ENCODE results near the gene SLC66A3. TPM values are rescaled to one million over a fixed set of nuclear protein-coding genes. Genes with fewer than 3 reads are reported as not detected.

The SLC66A3 gene
- total RNA-seq, 4 donors from 2014 or later, result 2.2 to 67.3 (median 39.8) TPM

DNA sequence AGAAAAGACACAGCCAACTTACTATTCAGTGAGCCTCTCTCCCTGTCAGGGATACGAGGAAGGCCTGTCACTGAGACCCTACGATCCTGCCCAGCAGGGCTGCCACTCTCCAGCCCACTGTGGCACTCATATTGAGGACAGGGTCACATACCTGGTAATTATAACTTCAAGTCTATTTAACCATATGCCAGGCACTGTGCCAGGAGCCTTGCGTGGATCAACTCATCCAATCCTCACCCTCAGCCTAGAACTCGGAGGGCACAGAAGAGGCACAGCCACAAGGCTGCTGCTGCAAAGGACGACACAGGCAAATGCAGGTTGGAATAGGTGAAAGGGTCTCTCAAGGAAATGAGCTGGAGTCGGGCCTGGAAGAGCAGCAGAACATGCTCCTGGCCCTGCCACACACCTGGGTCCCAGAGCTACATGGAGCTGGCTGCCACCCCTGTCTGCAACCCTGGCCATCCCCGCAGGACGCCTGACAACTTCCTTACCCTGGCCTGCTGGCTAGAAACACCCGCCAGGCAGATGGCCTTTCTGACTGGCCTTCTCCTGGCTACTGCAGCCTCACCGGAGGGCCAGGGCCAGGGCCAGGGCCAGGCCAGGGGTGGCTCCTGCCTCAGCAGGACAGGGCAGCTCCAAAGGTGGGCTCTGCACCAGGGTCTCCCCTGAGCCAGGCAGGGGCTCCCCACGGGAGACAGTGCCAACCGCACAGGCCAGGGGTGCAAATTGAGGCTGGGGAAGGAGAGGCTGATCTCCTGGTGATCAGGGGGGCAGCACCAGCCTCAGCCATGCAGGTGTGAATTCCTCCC, 32.1 kb upstream of the SLC66A3 start:
- intact Hi-C loops (cut with DNase I; ENCODE audit: low total_unique reads) (loop anchor here (10.0 kb wide), 1 partner anchor 322 kb away; no protein-coding TSS in a partner anchor), in situ Hi-C loops (cut with MboI; ENCODE audit: low pct_ligation_motif_present in 1 of 4, low pct_unique_long_range_greater_than_20kb in 1 of 4, low sequenced_read_pairs in 3 of 4) (loop anchor here in 2 of 4 donors (5.0 kb wide), 1 partner anchor 286 kb away; no protein-coding TSS in a partner anchor)
- DNase-seq, result no peak
- H3K36me3 ChIP-seq, result no peaks in the 10 kb centered on the region
- H3K27ac ChIP-seq, result no peak overlapping the region
- no peaks in the 10 kb centered on the region for H3K4me1 ChIP-seq
- no peaks in the 10 kb centered on the region for H3K9me3 ChIP-seq
- H3K27me3 ChIP-seq, result no peaks in the 10 kb centered on the region
- H3K4me3 ChIP-seq, result no peak overlapping the region
- TF ChIP-seq, protein P1, sequence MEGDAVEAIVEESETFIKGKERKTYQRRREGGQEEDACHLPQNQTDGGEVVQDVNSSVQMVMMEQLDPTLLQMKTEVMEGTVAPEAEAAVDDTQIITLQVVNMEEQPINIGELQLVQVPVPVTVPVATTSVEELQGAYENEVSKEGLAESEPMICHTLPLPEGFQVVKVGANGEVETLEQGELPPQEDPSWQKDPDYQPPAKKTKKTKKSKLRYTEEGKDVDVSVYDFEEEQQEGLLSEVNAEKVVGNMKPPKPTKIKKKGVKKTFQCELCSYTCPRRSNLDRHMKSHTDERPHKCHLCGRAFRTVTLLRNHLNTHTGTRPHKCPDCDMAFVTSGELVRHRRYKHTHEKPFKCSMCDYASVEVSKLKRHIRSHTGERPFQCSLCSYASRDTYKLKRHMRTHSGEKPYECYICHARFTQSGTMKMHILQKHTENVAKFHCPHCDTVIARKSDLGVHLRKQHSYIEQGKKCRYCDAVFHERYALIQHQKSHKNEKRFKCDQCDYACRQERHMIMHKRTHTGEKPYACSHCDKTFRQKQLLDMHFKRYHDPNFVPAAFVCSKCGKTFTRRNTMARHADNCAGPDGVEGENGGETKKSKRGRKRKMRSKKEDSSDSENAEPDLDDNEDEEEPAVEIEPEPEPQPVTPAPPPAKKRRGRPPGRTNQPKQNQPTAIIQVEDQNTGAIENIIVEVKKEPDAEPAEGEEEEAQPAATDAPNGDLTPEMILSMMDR (IDR thresholded peaks at IDR 0.05), result no peak
- TF ChIP-seq POLR2AphosphoS5 (IDR thresholded peaks at IDR 0.05), result no peak
- no peak for TF ChIP-seq POLR2A (IDR thresholded peaks at IDR 0.05)
- no peak for TF ChIP-seq EP300 (IDR thresholded peaks at IDR 0.05; ENCODE audit: low read depth)
- WGBS, 2 donors (ENCODE audit: low coverage in 1 of 2), result 84% methylated on average over 12 of the region's 12 CpGs; no CpG with 5 or more reads in 1 of the 2 donors

DNA sequence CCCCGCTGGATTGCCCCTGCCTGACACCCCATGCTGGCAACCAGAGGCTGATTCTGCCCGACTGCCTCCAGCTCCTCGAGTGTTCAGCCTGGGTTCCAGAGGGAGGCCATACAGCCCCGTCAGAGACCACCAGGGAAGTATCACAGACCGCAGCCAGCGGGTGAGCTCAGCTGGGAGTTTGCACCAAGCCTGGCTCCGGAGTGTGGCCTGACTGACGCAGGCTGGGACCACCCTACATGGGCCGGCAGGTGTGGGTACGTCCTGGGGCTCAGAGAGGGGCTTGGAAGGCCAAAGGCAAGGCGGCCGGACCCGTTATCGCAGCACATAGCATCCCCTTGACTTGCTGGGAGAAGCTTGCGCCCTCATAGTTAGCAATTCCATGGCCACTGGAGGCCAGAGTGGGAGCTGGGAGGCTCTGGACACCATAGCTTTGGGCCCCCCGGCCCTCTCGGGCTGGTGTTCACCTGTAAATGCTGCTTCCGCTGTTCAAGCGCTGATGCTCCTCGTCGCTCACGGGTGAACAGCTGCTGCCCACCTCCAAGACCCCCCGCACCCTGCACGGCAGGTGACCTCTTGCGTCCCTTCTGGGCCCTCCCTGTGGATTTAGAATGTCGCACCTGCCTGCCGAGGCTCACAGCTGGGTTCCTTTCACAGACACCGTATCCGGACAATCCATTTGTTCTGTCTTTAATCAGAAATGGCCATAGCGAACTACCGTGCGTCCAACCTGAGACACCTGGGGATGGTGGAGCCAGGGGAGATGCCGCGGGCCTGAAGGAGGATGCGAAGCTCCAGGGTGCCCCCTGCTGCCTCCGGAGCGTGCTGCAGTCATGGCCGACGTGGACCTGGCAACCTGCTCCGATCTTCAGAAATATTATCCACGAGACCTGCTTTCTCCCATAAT, 31.2 kb upstream of the SLC66A3 start:
- intact Hi-C loops (cut with DNase I; ENCODE audit: low total_unique reads), result loop anchor here (2.0 to 10.0 kb wide), 2 partner anchors 291 to 321 kb away; no protein-coding TSS in a partner anchor
- Histone ChIP-seq H3K9me3 (no peaks in the 10 kb centered on the region), H3K4me3 (no peak overlapping the region), H3K36me3 (no peaks in the 10 kb centered on the region), H3K27me3 (no peaks in the 10 kb centered on the region), H3K27ac (no peak overlapping the region), H3K4me1 (peaks cover 0 to 2% (median 0%) of the 10 kb centered on the region in 4 donors)
- WGBS, 2 donors (ENCODE audit: low coverage in 1 of 2), result 59% methylated on average over 41 of the region's 41 CpGs; no CpG with 5 or more reads in 1 of the 2 donors
- DNase-seq, result peak; percentile 81
- TF ChIP-seq POLR2AphosphoS5 (IDR thresholded peaks at IDR 0.05) (no peak), POLR2A (IDR thresholded peaks at IDR 0.05) (no peak), EP300 (IDR thresholded peaks at IDR 0.05; ENCODE audit: low read depth) (no peak)
- TF ChIP-seq, protein P1 (IDR thresholded peaks at IDR 0.05), result peak; percentile 69 to 83 (median 79)
- in situ Hi-C loops (cut with MboI; ENCODE audit: low pct_ligation_motif_present in 1 of 4, low pct_unique_long_range_greater_than_20kb in 1 of 4, low sequenced_read_pairs in 3 of 4), result loop anchor here in 2 of 4 donors (5.0 kb wide), 1 partner anchor 287 kb away; no protein-coding TSS in a partner anchor

DNA sequence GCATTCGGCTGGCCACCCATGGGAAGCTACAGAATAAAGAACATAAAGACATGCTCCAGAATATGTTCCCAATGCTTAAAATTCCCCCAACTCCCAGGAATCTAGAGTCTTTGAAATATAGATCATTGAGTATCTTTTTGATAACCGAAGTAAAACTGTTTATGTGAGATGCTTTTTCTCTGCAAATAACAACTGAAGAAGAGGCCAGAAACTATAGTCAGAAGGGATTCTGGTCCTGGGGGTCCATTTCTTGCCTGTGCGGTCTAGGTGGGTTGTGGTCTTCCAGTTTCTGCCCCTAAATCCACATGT, 30.6 kb upstream of the SLC66A3 start:
- TF ChIP-seq, protein P1 (IDR thresholded peaks at IDR 0.05), result no peak
- TF ChIP-seq EP300 (IDR thresholded peaks at IDR 0.05; ENCODE audit: low read depth), result no peak
- TF ChIP-seq POLR2AphosphoS5 (IDR thresholded peaks at IDR 0.05), result no peak
- TF ChIP-seq POLR2A (IDR thresholded peaks at IDR 0.05), result no peak
- Histone ChIP-seq H3K4me1 (peaks cover 0 to 6% (median 1%) of the 10 kb centered on the region in 4 donors), H3K27ac (no peak overlapping the region), H3K4me3 (no peak overlapping the region), H3K27me3 (no peaks in the 10 kb centered on the region), H3K36me3 (no peaks in the 10 kb centered on the region), H3K9me3 (no peaks in the 10 kb centered on the region)
- 59 to 60% methylated on average over 2 to 3 of the region's 3 CpGs for WGBS, 2 donors (ENCODE audit: low coverage in 1 of 2)
- in situ Hi-C loops (cut with MboI; ENCODE audit: low pct_ligation_motif_present in 1 of 4, low pct_unique_long_range_greater_than_20kb in 1 of 4, low sequenced_read_pairs in 3 of 4), result loop anchor here (5.0 to 25.0 kb wide), 5 partner anchors 287 to 463 kb away; no protein-coding TSS in a partner anchor
- intact Hi-C loops (cut with DNase I; ENCODE audit: low total_unique reads), result loop anchor here (2.0 to 10.0 kb wide), 2 partner anchors 292 to 320 kb away; no protein-coding TSS in a partner anchor
- DNase-seq, result no peak

Measured in transverse colon (tissue), 4 donors.